ENCODE results near the gene CLDN22.

DNA sequence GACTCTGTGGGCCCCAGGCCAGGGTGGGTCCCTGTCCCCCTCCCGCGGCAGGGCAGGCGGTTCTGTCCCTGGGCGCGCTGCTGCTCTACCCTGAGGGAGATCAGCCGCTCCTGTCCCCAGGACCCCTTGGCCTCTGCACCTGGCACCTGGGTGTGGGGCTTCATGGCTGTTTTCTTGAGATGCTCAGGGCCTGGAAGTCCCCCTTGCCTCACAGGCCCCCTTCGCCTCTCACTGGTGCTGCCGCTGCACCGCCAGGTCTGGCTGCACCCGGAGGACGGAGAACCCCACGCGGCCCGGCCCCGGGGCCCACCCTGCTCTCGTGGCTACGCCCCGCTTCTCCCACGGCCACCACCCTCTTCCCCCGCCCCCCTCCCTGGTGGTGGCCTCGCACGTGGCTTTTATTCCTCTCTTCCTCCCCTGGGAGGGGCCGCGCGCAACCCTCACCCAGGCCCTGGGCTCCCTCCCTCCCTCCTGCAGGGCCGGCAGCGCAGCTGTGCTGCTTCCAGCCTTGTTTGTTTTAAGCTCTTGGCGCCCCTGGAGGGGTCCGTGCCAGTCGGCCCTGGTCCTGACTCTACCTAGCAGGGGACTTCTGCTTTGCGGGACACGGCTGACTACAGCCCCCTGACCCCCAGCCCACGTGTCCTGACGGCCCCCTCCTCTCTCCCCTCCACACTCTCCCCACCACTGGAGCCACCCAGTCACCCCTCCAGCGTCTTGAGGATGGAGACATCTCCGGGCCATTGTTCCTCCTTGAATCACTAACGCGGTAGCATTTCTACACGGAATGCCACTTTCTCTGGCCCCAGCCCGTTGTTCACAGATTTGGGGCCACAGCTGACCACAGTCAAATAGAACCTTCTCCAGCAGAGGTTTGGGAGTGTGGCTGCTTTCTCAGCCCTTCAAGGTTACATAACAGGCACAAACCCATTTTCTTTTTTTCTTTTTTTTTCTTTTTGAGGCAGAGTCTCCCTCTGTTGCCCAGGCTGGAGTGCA, 22.8 kb upstream of the CLDN22 start:
- TF ChIP-seq, protein P1, sequence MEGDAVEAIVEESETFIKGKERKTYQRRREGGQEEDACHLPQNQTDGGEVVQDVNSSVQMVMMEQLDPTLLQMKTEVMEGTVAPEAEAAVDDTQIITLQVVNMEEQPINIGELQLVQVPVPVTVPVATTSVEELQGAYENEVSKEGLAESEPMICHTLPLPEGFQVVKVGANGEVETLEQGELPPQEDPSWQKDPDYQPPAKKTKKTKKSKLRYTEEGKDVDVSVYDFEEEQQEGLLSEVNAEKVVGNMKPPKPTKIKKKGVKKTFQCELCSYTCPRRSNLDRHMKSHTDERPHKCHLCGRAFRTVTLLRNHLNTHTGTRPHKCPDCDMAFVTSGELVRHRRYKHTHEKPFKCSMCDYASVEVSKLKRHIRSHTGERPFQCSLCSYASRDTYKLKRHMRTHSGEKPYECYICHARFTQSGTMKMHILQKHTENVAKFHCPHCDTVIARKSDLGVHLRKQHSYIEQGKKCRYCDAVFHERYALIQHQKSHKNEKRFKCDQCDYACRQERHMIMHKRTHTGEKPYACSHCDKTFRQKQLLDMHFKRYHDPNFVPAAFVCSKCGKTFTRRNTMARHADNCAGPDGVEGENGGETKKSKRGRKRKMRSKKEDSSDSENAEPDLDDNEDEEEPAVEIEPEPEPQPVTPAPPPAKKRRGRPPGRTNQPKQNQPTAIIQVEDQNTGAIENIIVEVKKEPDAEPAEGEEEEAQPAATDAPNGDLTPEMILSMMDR (IDR thresholded peaks at IDR 0.05): no peak
- TF ChIP-seq RFX5 (IDR thresholded peaks at IDR 0.05; ENCODE audit: low read length) (no peak), FOXM1 (IDR thresholded peaks at IDR 0.05; ENCODE audit: low read depth) (no peak), FOSL2 (IDR thresholded peaks at IDR 0.05; ENCODE audit: borderline replicate concordance, low read depth) (no peak), FOXJ3 (CRISPR knock-in tag; IDR thresholded peaks at IDR 0.05) (no peak), POLR2AphosphoS5 (IDR thresholded peaks at IDR 0.05; ENCODE audit: low read depth, low read length) (no peak), EP300 (IDR thresholded peaks at IDR 0.05; ENCODE audit: borderline replicate concordance in 1 of 2, low read depth in 1 of 2, low read length in 1 of 2) (no peak), SMC3 (IDR thresholded peaks at IDR 0.05; ENCODE audit: low read depth, low read length) (no peak), RCOR1 (IDR thresholded peaks at IDR 0.05; ENCODE audit: low read length) (no peak), NFIC (IDR thresholded peaks at IDR 0.05; ENCODE audit: borderline replicate concordance) (no peak), YY1 (IDR thresholded peaks at IDR 0.05; ENCODE audit: low read depth) (no peak)
